Measurements from ENCODE around the gene PKDREJ.

Gene PKDREJ

DNA sequence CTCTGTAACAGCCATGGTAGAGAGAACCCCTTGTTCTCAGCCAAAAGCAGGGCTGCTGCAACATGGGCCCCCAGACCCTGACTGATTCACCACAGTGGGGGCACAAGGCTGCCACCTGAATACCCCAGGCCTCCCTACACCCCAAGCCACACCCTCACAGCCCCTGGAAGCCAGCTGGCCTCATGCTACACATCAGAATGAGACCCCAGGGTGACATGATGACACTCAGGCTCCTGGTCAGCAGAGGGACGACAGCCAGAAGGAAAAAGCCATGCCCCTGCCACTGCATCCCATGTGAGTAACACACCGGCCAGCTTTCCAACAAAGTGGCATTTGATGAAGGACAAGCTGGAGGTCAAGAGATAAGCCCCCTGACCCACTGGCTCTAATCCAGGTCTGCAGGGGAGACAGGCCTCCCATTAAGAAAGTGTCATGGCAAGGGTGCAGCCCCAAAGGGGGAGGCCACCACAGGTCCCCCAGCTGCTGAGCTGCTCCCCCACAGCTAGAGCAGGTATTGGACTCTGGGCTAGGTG is 15.6 kb downstream of the PKDREJ start:
- peaks cover 4% of the 10 kb centered on the region for H3K36me3 ChIP-seq (ENCODE audit: control insufficient read depth, insufficient read depth, low read length)
- no peak overlapping the region for H3K27ac ChIP-seq (ENCODE audit: insufficient read depth, low read length, poor library complexity, severe bottlenecking)
- no peaks in the 10 kb centered on the region for H3K27me3 ChIP-seq (replicated peaks; ENCODE audit: control insufficient read depth, insufficient read depth, low read length, poor library complexity, severe bottlenecking)
- no peak overlapping the region for H3K4me3 ChIP-seq (ENCODE audit: insufficient read depth, low read depth, low read length, poor library complexity, severe bottlenecking)
- no peaks in the 10 kb centered on the region for H3K9me3 ChIP-seq (ENCODE audit: control insufficient read depth, low read length)
- H3K4me1 ChIP-seq (ENCODE audit: control insufficient read depth, insufficient read depth, low read length, poor library complexity, severe bottlenecking), result peaks cover 10% of the 10 kb centered on the region
- no peak for DNase-seq

DNA sequence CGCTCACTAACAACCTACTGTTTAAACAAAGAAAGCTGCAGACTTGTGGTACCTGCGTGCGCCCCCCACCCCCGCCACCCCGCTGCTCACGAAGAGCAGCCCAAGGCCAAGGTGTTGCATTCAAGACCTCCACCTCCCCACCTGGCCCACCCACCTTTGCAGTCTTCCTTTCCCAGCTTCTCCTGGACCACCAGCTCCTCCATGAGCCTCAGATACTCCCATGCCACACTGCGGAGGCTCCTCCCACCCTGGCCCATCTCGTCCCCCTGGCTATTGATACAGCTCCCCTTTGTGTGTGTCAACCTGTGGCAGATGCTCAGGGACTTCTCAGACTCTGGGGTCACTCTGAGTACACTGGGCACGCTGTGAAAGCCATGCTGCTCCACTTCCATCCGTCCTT is 17.0 kb downstream of the PKDREJ start:
- no peak for DNase-seq
- peaks cover 8% of the 10 kb centered on the region for H3K4me1 ChIP-seq (ENCODE audit: control insufficient read depth, insufficient read depth, low read length, poor library complexity, severe bottlenecking)
- H3K27me3 ChIP-seq (replicated peaks; ENCODE audit: control insufficient read depth, insufficient read depth, low read length, poor library complexity, severe bottlenecking), result no peaks in the 10 kb centered on the region
- no peaks in the 10 kb centered on the region for H3K9me3 ChIP-seq (ENCODE audit: control insufficient read depth, low read length)
- H3K4me3 ChIP-seq (ENCODE audit: insufficient read depth, low read depth, low read length, poor library complexity, severe bottlenecking), result no peak overlapping the region
- H3K27ac ChIP-seq (ENCODE audit: insufficient read depth, low read length, poor library complexity, severe bottlenecking), result no peak overlapping the region
- H3K36me3 ChIP-seq (ENCODE audit: control insufficient read depth, insufficient read depth, low read length), result peaks cover 4% of the 10 kb centered on the region

DNA sequence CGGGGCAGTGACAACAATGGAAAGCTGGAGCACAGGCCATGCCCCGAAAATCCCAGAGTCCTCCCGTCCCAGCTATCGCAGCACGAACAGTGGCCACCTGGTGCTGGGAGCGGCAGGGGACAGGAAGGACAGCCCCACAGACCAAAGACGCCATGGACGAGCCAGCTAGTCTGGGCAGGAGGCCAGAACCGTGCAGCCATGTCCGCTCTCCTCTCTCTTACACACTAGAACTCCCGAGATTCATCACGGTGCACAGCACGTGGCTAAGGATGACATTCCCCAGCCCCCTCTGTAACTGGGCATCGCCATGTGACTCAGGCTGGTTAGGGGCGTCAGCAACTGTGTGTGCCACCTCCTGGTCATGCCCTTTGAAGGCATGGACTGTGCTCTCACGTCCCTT is 17.6 kb downstream of the PKDREJ start:
- peaks cover 4% of the 10 kb centered on the region for H3K36me3 ChIP-seq (ENCODE audit: control insufficient read depth, insufficient read depth, low read length)
- DNase-seq, result no peak
- H3K9me3 ChIP-seq (ENCODE audit: control insufficient read depth, low read length), result no peaks in the 10 kb centered on the region
- H3K27me3 ChIP-seq (replicated peaks; ENCODE audit: control insufficient read depth, insufficient read depth, low read length, poor library complexity, severe bottlenecking), result no peaks in the 10 kb centered on the region
- H3K4me1 ChIP-seq (ENCODE audit: control insufficient read depth, insufficient read depth, low read length, poor library complexity, severe bottlenecking), result peaks cover 2% of the 10 kb centered on the region
- no peak overlapping the region for H3K27ac ChIP-seq (ENCODE audit: insufficient read depth, low read length, poor library complexity, severe bottlenecking)
- no peak overlapping the region for H3K4me3 ChIP-seq (ENCODE audit: insufficient read depth, low read depth, low read length, poor library complexity, severe bottlenecking)

DNA sequence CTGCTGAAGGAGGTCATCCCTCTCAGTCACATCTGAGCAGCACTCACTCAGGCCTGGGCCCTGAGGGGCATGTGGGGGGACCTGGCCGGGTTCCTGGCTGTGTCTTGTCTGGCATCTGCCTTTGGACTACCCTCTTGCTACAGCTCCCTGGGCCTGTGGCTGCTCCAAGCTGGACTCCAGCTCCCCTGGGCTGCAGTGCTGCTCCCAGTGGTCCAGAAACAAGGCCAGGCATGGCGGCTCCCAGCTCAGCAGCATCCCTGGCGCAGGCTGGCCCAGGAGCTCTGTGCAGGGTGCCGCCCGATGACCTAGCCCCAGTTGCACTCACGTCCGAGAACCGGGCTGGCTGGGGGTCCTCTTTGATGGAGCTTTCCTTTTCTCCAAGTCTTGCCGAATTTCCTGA is 18.4 kb downstream of the PKDREJ start:
- Histone ChIP-seq H3K27ac (ENCODE audit: insufficient read depth, low read length, poor library complexity, severe bottlenecking) (no peak overlapping the region), H3K4me3 (ENCODE audit: insufficient read depth, low read depth, low read length, poor library complexity, severe bottlenecking) (no peak overlapping the region), H3K36me3 (ENCODE audit: control insufficient read depth, insufficient read depth, low read length) (peaks cover 4% of the 10 kb centered on the region), H3K27me3 (replicated peaks; ENCODE audit: control insufficient read depth, insufficient read depth, low read length, poor library complexity, severe bottlenecking) (no peaks in the 10 kb centered on the region), H3K9me3 (ENCODE audit: control insufficient read depth, low read length) (no peaks in the 10 kb centered on the region), H3K4me1 (ENCODE audit: control insufficient read depth, insufficient read depth, low read length, poor library complexity, severe bottlenecking) (peaks cover 5% of the 10 kb centered on the region)
- no peak for DNase-seq

DNA sequence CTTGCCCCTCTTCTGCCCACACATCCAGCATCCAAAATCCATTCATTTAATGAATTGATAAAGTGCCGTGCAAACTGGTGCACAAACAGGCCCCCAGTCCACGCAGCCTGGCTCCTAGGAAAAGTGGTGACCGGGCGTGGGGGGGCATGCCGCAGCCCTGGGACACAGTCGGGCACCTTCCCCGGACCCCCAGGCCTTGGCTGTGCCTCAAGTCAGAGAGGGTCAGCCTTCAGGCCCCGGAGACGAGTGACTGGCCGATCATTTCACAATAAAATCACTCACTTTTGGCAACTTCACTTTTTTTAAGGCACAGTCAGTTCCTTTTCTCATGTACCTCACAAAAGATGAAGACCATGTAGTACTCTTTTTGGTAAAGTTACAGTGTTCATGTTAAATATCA is 21.1 kb downstream of the PKDREJ start:
- H3K9me3 ChIP-seq (ENCODE audit: control insufficient read depth, low read length), result no peaks in the 10 kb centered on the region
- H3K27me3 ChIP-seq (replicated peaks; ENCODE audit: control insufficient read depth, insufficient read depth, low read length, poor library complexity, severe bottlenecking), result no peaks in the 10 kb centered on the region
- H3K36me3 ChIP-seq (ENCODE audit: control insufficient read depth, insufficient read depth, low read length), result peaks cover 4% of the 10 kb centered on the region
- DNase-seq, result no peak
- H3K4me1 ChIP-seq (ENCODE audit: control insufficient read depth, insufficient read depth, low read length, poor library complexity, severe bottlenecking), result peaks cover 7% of the 10 kb centered on the region
- no peak overlapping the region for H3K27ac ChIP-seq (ENCODE audit: insufficient read depth, low read length, poor library complexity, severe bottlenecking)
- no peak overlapping the region for H3K4me3 ChIP-seq (ENCODE audit: insufficient read depth, low read depth, low read length, poor library complexity, severe bottlenecking)

DNA sequence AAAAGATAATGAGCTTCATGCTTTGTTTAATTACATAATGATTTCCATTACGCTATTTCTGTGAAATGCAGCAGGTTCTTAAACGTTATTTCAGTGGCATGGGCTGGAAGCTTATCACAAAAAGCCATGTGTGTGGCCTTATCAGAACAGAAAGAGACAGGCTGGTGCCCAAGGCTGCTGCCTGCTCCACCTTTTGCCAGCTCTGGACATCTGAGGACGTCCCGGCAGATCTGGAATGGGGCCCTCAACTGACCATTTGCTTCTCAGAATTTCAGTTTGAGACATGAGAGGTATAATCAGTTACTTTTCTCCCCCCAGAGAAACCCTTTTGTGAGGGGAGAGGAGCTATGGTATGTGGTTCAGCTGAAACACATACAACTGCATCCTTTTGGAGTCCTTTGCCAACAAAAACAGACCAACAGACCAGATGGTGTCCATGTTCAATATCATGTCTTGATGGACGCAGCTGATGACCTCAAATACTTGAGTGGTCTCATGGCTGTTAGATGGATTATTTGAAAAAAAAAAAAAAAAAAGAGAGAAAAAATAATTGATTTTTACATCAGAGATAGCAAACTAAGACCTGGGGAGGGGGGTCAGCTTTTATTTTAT is 21.6 kb downstream of the PKDREJ start:
- Histone ChIP-seq H3K36me3 (ENCODE audit: control insufficient read depth, insufficient read depth, low read length) (peaks cover 4% of the 10 kb centered on the region), H3K27ac (ENCODE audit: insufficient read depth, low read length, poor library complexity, severe bottlenecking) (no peak overlapping the region), H3K4me1 (ENCODE audit: control insufficient read depth, insufficient read depth, low read length, poor library complexity, severe bottlenecking) (peaks cover 7% of the 10 kb centered on the region), H3K27me3 (replicated peaks; ENCODE audit: control insufficient read depth, insufficient read depth, low read length, poor library complexity, severe bottlenecking) (no peaks in the 10 kb centered on the region), H3K4me3 (ENCODE audit: insufficient read depth, low read depth, low read length, poor library complexity, severe bottlenecking) (no peak overlapping the region), H3K9me3 (ENCODE audit: control insufficient read depth, low read length) (no peaks in the 10 kb centered on the region)
- DNase-seq, result no peak

DNA sequence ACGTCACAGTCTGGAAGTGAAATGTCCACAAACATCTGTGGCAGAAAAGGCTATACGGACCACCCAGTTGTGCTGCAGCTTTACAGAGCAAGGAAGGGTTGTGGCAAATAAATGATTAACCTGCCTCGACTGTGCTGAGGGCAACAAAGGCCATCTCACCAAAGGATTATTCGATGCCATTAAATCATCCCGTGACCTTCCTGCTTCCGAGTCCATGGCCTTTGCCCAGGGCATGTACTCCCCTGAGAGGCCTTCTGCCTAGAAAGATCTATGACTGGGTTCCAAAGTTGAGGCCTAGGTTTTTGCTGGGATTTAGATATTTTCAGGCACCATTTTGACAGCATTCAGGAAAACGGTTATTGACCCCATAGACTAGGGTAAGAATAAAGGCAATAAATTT is 22.2 kb downstream of the PKDREJ start:
- no peak for DNase-seq
- Histone ChIP-seq H3K27ac (ENCODE audit: insufficient read depth, low read length, poor library complexity, severe bottlenecking) (no peak overlapping the region), H3K4me3 (ENCODE audit: insufficient read depth, low read depth, low read length, poor library complexity, severe bottlenecking) (no peak overlapping the region), H3K9me3 (ENCODE audit: control insufficient read depth, low read length) (no peaks in the 10 kb centered on the region), H3K4me1 (ENCODE audit: control insufficient read depth, insufficient read depth, low read length, poor library complexity, severe bottlenecking) (peaks cover 7% of the 10 kb centered on the region), H3K36me3 (ENCODE audit: control insufficient read depth, insufficient read depth, low read length) (peaks cover 4% of the 10 kb centered on the region), H3K27me3 (replicated peaks; ENCODE audit: control insufficient read depth, insufficient read depth, low read length, poor library complexity, severe bottlenecking) (no peaks in the 10 kb centered on the region)

DNA sequence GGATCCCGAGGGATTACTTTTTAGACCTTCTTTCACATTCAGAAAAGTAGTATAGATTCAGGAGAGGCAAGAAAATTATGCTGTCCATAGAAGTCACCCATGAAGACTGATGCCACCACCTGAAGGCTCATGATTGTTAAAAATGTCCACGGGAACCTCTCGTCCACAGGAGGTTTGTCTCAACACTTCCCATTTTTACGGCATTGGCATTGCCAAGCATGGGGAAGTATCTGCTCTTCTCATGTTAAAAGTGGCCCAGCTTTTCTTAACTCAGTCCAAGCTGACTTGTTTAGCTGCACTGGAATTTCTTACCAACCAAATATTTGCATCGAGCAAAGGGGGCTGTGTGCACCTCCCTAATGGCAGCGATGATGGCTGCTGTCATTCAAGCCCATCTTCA is 22.6 kb downstream of the PKDREJ start:
- no peaks in the 10 kb centered on the region for H3K9me3 ChIP-seq (ENCODE audit: control insufficient read depth, low read length)
- no peak overlapping the region for H3K4me3 ChIP-seq (ENCODE audit: insufficient read depth, low read depth, low read length, poor library complexity, severe bottlenecking)
- H3K27ac ChIP-seq (ENCODE audit: insufficient read depth, low read length, poor library complexity, severe bottlenecking), result no peak overlapping the region
- peaks cover 4% of the 10 kb centered on the region for H3K36me3 ChIP-seq (ENCODE audit: control insufficient read depth, insufficient read depth, low read length)
- no peak for DNase-seq
- no peaks in the 10 kb centered on the region for H3K27me3 ChIP-seq (replicated peaks; ENCODE audit: control insufficient read depth, insufficient read depth, low read length, poor library complexity, severe bottlenecking)
- H3K4me1 ChIP-seq (ENCODE audit: control insufficient read depth, insufficient read depth, low read length, poor library complexity, severe bottlenecking), result peaks cover 7% of the 10 kb centered on the region

DNA sequence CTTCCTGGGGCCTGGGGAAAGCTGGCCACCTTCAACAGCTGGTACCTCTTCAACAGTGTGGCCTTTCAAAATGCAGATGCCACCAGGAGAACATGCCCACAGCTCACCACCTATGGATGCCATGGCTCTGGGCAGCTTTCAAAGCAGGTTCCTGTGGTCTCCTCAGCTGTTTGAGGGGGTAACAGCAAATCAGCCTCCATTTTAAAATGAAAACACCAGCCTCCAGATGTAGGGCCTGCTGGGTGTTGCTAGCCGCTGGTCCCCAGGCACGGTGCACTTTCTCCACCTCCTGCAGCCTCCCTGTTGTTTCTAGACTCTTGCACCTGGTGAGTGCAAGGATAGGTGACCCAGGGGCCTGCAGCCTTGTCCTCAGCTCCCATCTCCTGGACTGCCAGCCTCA is 23.1 kb downstream of the PKDREJ start:
- Histone ChIP-seq H3K27ac (ENCODE audit: insufficient read depth, low read length, poor library complexity, severe bottlenecking) (no peak overlapping the region), H3K27me3 (replicated peaks; ENCODE audit: control insufficient read depth, insufficient read depth, low read length, poor library complexity, severe bottlenecking) (no peaks in the 10 kb centered on the region), H3K9me3 (ENCODE audit: control insufficient read depth, low read length) (no peaks in the 10 kb centered on the region), H3K4me3 (ENCODE audit: insufficient read depth, low read depth, low read length, poor library complexity, severe bottlenecking) (no peak overlapping the region), H3K4me1 (ENCODE audit: control insufficient read depth, insufficient read depth, low read length, poor library complexity, severe bottlenecking) (peaks cover 7% of the 10 kb centered on the region), H3K36me3 (ENCODE audit: control insufficient read depth, insufficient read depth, low read length) (peaks cover 4% of the 10 kb centered on the region)
- no peak for DNase-seq

DNA sequence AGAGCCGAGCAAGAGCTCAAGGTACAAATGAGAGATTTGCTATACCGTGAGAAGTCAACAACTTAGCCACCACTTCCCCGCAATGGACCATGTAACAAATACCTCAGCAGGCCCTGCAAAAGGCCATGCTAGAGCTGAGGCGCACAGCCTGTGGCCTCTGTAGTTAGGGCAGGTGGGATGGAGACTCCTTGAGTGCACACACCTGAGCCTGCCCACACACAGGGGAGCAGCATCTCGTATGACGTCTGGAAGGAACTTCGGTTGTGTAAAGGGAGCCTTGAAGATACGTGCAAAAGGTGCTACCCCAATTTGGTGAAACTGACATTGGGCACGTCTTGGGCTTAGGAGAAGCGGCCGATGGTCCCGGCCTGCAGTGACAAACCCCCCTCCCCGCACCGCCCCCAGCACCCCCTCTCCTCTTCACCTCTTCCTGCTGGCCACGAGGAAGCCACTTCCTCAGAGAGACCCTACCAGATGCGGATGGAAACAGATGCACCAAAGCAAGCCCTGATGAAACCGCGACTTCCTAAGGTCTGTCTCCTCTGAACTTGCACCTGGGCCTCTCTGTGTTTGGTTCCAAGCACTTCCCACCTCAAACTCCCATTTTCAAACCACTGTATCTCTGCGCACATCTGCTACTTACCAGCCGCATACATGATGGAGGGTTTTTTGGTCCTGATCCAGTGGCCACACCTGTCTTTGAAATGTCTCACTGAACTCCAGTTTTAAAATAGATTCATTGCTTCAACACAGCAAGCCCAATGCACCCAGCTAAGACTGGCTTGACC is 23.7 kb downstream of the PKDREJ start:
- H3K4me3 ChIP-seq (ENCODE audit: insufficient read depth, low read depth, low read length, poor library complexity, severe bottlenecking), result no peak overlapping the region
- H3K4me1 ChIP-seq (ENCODE audit: control insufficient read depth, insufficient read depth, low read length, poor library complexity, severe bottlenecking), result peaks cover 7% of the 10 kb centered on the region
- H3K27me3 ChIP-seq (replicated peaks; ENCODE audit: control insufficient read depth, insufficient read depth, low read length, poor library complexity, severe bottlenecking), result no peaks in the 10 kb centered on the region
- DNase-seq, result no peak
- H3K36me3 ChIP-seq (ENCODE audit: control insufficient read depth, insufficient read depth, low read length), result peaks cover 4% of the 10 kb centered on the region
- no peaks in the 10 kb centered on the region for H3K9me3 ChIP-seq (ENCODE audit: control insufficient read depth, low read length)
- no peak overlapping the region for H3K27ac ChIP-seq (ENCODE audit: insufficient read depth, low read length, poor library complexity, severe bottlenecking)
